ENCODE data around the gene FASLG.

- no peak for TF ChIP-seq CTCF (IDR thresholded peaks at IDR 0.05)
- TF ChIP-seq POLR2A (IDR thresholded peaks at IDR 0.05), result no peak
These were observed 46.4 kb upstream of the FASLG start for GRCh38 chr1:172612478-172612877.

Measured in lower leg skin (tissue), 3 donors.